Smooth muscle cell of the pulmonary artery (primary cell): ENCODE data around the gene INHBE. TPM values are rescaled to one million over a fixed set of nuclear protein-coding genes. Genes with fewer than 3 reads are reported as not detected.

ENCODE experiments used
- total RNA-seq: library from RNA; depleted of rRNA; stranded (reverse); fragments of >200 nt; gene quantifications from 2 replicates; pipeline ENCODE4 v1.2.3, GENCODE V29; 2014

INHBE gene, protein sequence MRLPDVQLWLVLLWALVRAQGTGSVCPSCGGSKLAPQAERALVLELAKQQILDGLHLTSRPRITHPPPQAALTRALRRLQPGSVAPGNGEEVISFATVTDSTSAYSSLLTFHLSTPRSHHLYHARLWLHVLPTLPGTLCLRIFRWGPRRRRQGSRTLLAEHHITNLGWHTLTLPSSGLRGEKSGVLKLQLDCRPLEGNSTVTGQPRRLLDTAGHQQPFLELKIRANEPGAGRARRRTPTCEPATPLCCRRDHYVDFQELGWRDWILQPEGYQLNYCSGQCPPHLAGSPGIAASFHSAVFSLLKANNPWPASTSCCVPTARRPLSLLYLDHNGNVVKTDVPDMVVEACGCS
- 2.0 and 2.1 TPM in 2 replicates for total RNA-seq

DNA sequence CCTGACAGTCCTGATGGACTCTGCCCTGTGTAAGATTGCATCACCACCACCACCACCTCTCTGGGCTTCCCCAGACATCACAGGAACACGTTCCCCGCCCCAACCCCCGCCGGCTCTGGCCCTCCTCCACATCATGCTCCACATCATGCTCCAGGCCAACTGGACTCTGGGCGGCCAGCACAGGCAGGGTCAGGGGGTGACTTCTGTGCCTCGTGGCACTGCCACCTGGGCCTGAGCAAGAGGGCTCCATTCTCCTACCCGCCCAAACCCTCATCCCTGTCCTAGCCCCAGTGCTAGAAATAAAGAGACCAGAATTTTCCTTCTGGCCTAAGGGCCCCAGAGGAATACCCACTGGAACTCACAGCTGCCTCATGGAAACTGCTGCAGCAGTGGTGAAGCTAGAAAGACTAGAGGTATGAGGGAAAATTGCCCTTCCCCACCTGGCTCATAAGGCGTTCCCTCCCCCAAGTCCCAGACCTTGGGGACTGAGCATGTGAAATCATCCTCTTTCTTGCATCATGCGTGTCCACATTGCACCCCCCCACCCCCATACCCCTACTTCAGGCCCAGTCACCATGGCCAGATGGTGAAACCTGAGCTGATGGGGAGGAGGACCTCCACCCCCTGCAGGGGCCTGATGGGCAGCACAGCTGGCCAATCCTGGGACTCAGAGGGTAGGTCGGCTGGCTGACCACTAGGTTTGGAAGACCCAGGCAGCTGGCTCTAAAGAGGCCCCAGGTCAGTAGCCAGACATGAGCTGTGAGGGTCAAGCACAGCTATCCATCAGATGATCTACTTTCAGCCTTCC is at the start of gene INHBE:
Gene INHBE, plus strand, starts transcription at position 742 of the 808 bp plus-strand sequence. CDS start 230 bp downstream, outside the sequence.

DNA sequence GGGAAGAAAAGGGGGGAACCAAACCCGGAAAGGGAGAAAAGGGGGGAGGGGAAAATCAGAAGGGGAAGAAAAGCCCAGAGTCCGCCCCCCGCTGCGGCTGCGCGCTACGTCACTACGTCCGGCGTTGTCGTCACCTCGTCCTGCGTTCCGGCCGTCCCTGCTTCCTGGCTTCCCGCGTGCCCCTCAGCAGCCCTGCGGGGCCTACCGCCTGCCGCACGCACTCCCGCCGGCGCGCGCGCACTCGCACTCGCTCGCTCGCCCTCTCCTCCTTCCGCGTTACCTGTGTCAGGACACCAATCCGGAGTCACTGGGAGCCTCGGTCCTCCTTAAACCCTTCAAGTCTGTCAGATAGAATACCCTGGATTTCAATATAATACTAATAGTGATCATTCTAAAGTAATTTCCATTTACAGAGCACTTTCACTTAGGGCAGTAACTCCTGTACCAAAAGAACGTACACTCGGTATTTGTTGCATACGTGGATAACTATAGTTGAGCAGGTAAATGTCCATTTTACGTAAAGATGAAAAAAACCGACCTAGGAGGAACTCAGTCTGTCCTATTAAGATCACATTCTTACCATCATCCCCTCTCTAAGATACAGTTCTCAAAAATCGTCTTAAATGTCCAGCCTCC is 24.1 kb upstream of the INHBE start, which contains the start of gene R3HDM2:
Gene R3HDM2, minus strand, starts transcription at position 113 of the 636 bp plus-strand sequence. CDS start 120,615 bp downstream, outside the sequence.

DNA sequence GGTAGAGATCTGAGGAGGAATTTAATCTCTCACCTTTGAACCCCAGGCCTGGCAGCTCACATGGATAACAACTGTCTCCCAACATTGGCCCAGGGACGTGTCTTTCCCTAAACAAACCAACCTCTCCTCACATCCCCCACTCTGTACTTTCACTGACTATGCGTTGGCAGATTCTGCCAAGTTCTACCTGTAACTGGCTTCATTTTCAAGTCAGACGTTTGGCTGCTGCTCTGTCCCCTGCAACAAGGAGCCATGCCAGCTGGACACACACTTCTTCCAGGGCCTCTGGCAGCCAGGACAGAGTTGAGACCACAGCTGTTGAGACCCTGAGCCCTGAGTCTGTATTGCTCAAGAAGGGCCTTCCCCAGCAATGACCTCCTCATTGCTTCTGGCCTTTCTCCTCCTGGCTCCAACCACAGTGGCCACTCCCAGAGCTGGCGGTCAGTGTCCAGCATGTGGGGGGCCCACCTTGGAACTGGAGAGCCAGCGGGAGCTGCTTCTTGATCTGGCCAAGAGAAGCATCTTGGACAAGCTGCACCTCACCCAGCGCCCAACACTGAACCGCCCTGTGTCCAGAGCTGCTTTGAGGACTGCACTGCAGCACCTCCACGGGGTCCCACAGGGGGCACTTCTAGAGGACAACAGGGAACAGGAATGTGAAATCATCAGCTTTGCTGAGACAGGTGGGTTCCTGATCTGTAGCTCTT is 20.4 kb upstream of the INHBE start, which contains the start of gene INHBC:
Gene INHBC, plus strand, starts transcription at position 268 of the 707 bp plus-strand sequence. Its CDS starts 103 bp downstream, at position 371.

DNA sequence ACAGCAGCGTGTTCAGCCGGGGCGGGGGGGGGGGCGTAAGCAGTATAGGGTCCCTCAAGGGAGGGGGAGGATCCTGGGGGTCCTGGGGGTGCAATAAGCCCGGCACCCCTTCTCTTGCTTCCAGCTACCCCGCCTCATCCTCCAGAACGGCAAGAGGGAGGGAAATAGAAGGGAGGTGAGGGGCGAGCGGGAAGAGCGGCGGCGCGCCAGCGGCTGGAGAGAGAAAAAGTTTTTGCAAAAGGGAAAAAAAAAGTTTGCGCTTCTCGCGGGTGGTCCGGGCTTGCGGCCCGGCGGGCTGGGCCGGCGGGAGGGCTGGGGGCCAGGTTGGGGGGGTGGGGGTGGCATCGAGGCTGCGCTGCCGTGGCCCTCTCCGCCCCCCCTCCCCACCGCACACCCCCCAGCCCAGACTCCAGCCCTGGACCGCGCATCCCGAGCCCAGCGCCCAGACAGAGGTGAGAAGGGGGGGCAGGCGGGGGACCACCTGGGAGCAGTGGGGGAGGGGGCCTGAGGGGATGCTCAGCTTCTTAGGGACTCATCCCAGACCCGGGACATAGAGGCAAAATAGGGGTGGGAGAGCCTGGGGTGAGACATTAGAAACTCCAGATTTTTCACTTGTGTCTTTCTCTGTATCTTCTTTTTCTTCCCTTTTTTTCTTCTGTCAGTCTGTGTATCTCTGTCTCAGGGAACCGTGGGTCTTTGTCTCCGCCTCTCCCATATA is 4.8 kb downstream of the INHBE start, which contains the start of gene GLI1:
Gene GLI1, plus strand, starts transcription at position 36 of the 718 bp plus-strand sequence. CDS start 3,907 bp downstream, outside the sequence.

DNA sequence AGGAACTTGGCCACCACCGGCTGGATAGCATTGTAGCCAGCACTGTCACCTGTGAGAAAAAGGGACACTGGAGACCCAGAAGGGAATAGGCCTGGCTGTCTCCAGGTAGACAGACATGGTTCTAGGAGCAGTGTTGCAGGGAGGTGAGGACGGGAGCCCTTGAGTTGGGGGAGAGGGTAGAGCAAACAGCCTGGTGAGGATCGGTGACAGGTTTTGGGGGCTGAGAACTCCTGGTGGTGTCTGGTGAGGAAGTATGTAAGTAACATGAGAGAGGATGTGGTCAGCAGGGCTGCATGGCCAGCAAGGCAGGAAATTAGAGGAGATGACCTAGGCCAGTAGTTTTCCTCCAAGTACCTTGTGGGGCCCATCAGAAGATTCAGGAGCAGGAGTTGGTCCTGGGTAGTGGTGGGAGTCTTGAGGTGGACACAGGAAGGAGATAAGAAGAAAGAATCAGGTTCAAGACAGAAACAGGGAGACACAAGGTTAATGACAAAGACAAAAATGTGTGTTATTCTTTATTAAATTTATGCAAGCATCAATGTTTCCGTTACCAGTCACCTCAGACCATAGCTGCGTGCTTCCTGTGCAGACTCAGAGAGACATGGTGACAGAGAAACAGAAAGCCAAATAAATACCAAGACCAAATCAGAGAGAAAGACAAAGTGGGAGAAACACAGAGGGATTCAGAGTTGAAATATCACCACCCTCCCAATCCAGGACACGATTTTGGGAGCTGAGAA is 24.4 kb downstream of the INHBE start, which contains the start of gene ARHGAP9:
Gene ARHGAP9, minus strand, starts transcription at position 491 of the 740 bp plus-strand sequence. Its CDS starts 460 bp downstream, at position 31.

DNA sequence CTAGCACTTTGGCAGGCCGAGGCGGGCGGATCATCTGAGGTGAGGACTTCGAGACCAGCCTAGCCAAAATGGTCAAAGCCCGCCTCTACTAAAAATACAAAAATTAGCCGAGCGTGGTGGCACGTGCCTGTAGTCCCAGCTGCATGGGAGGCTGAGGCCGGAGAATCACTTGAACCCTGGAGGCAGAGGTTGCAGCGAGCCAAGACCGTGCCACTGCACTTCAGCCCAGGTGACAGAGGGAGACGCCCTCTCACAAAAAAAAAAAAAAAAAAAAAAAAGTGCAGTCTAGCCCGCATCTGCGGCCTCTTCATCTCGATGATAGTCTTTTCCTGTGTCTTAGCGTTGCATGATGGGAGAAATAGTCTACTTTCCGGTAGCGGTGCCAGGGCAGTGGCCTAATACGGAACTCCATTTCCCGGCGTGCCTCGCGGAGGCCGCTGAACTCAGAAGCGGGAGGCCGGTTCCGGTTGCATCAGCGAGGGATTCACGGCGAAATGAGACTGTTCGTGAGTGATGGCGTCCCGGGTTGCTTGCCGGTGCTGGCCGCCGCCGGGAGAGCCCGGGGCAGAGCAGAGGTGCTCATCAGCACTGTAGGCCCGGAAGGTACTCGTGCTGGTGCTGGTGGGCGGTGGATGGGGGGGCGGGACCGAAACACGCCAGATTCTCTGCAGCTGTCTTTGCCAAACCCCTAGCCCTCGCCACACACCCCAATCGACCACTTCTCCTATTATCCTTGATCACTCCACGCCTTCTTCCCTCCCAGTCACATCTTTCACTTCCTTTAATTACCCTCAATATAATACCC is 32.7 kb downstream of the INHBE start, which contains the start of gene MARS1:
Gene MARS1, plus strand, starts transcription at position 472 of the 805 bp plus-strand sequence. Its CDS starts 23 bp downstream, at position 495.

Other genes starting within 250 kb of the INHBE start
- gene NXPH4, start 238.5 kb upstream of the INHBE start, total RNA-seq, result 28.2 and 49.1 TPM in 2 replicates
- 235 and 319 TPM in 2 replicates for gene SHMT2, start 225.6 kb upstream of the INHBE start, total RNA-seq
- 0.26 and 0.33 TPM in 2 replicates for gene STAC3, start 204.1 kb upstream of the INHBE start, total RNA-seq
- 27.4 and 33.8 TPM in 2 replicates for gene R3HDM2, start 24.3 kb upstream of the INHBE start, total RNA-seq
- not detected in 2 replicates for gene INHBC, start 20.5 kb upstream of the INHBE start, total RNA-seq
- gene GLI1, start 4.5 kb downstream of the INHBE start, total RNA-seq, result 0.26 and 0.76 TPM in 2 replicates
- 0.07 and 0.33 TPM in 2 replicates for gene ARHGAP9, start 24.6 kb downstream of the INHBE start, total RNA-seq
- 137 and 193 TPM in 2 replicates for gene MARS1, start 32.8 kb downstream of the INHBE start, total RNA-seq
- 42.5 and 66.2 TPM in 2 replicates for gene DDIT3, start 65.2 kb downstream of the INHBE start, total RNA-seq
- 8.2 and 15.3 TPM in 2 replicates for gene MBD6, start 67.5 kb downstream of the INHBE start, total RNA-seq
- 99.9 and 100.0 TPM in 2 replicates for gene DCTN2, start 91.9 kb downstream of the INHBE start, total RNA-seq
- gene KIF5A, start 94.7 kb downstream of the INHBE start, total RNA-seq, result 0.98 and 2.1 TPM in 2 replicates
- 22.9 and 28.2 TPM in 2 replicates for gene PIP4K2C, start 135.9 kb downstream of the INHBE start, total RNA-seq
- gene DTX3, start 149.5 kb downstream of the INHBE start, total RNA-seq, result 15.6 and 24.3 TPM in 2 replicates
- 31.5 and 31.7 TPM in 2 replicates for gene ARHGEF25, start 156.1 kb downstream of the INHBE start, total RNA-seq
- gene B4GALNT1, start 177.9 kb downstream of the INHBE start, total RNA-seq, result 6.4 and 14.5 TPM in 2 replicates
- gene OS9, start 238.8 kb downstream of the INHBE start, total RNA-seq, result 330 and 353 TPM in 2 replicates